ENCODE results near the gene HNMT.

DNA sequence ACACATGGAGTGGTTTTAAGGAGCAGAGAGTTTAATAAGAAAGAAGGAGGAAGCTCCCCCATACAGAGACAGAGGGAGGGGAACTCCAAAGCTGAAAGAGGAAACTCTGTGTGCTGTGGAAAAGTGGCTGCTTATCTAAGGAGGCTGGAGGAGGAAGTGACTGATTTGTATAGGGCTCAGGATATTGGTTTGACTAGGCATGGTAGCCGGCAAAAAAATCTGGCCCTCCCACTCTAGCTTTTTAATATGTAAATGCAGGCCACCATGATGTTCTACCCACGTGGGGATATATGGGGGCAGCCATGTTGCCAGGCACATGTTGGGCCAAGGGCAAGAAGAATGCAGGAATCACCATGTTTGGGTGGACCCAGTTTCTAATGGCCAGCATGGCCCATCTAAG is 64.3 kb downstream of the HNMT start:
- TF ChIP-seq JUND (IDR thresholded peaks at IDR 0.05) (no peak), TAF1 (IDR thresholded peaks at IDR 0.05; ENCODE audit: borderline replicate concordance, low read depth, low read length) (no peak), SMC3 (IDR thresholded peaks at IDR 0.05; ENCODE audit: low read depth, low read length) (no peak), EZH2phosphoT487 (IDR thresholded peaks at IDR 0.05; ENCODE audit: borderline replicate concordance, low read depth) (no peak)

All from SK-N-SH (cell line).